ENCODE measurements around the gene FAXDC2.
A peak's percentile ranks its signal among the peaks of the same experiment; 100 is the strongest.
"Not testable (repeated sequence)": the region's sequence is repeated elsewhere in the genome, so short reads cannot be mapped to it uniquely, and the experiment has no call there.

Gene FAXDC2

DNA sequence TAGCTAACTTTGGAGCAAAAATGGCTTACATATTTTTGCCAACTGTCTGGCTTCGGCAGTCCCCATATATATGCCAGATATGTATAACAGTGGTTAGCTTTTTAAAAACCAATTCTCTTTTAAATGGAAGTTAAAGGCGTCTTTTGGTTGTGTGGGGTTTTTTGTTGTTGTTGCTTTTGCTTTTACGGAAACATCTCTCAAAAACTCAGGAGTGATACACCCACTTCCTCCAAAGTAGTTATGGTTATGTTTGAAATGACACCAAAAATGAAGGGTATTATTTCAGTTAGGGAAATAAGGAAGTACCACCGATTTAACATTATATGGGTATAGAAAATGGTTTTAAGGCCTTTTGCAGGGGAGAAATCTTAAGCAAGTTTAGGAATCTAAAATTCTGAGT lies 10.4 kb upstream of the FAXDC2 start:
- DNase-seq (ENCODE audit: low spot score) = no peak

DNA sequence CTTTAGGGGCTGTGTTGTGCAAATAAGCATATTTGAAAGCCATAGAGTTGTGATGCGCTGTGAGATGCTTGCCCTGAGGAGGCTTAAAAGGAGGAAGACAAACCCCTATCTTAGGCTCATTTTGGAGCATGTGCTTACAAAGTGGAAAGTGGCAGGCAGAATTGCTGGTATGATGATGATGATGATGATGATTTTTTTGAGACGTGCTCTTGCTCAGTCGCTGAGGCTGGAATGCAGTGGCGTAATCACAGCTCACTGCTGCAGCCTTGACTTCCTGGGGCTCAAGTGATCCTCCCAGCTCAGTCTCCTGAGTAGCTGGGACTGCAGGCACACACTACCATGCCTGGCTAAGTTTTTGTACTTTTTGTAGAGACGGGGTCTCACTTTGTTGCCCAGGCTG lies 9.7 kb upstream of the FAXDC2 start:
- no peak for DNase-seq (ENCODE audit: low spot score)

DNA sequence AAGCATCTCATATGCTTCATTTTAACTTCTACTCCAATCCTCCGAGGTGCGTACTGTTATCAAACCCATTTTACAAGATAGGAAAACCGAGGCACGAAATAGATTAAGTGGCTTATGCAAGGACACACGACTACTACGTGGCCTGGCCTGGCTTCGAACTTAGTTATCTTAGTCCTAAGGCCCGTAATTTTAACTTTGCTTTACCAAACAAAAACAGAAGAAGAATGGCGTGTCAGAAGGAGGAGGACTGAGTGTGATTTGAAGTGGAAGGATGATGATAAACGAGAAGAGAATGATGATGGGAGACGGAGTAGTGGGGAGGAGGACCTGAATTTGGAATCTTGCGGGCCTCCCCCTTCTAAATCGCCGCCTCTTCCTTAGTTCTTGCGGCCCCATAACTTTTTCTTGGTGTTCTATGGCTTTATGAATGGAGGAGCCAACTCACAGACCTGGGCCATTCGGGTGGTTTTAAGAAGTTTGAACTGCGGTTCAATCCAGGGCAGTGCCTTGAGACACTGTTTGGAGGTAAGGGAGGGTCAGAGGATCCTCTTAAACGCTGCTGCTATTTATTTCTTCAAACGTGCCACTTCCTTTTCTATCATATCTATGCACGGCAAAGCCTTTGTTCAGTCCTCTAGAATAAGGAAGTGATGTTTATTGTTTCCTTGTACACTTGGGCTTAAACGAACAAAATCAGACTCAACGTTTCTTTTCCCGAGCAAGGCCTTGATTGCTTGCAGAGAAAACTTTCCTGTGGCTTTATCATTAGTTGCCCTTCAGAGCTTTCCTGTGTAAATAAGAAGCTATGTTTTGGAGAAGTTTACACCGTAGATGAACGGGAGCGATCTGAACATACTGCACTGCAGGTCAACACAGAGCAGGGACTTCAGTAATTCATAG lies 8.8 kb upstream of the FAXDC2 start:
- peak; percentile 60 for DNase-seq (ENCODE audit: low spot score)

DNA sequence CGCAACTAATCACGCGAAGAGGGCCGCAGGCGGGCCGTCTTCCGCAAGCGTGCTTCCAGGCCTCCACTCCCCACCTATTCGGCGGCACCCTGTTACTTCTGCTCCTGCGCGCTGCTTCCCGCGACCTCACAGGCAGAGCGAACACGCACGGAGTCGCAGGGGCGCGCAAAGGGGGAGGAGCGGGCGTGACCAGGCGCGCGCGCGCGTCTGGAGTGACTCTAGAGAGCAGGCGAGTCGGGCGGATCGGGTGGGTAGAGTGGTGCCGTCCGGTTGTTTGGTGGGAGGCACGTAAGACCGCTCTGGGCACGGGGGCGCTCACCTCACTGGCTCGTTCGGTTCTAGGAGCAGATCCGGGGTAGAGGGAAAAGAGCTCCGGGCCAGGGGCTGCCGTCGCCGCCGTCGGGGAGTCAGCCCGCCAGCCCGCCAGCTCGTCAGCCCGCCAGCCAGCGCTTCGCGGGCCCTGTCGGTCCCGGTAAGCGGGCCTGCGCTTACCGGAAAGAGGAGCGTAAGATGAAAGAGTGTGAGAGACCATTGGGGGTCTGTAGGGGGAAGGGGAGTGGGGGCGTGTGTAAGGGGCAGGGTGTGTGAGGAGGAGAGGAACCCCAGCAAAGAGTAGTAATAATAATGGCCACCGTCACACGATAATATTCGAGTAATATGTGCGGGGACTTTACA lies 8.0 kb upstream of the FAXDC2 start, which contains the start of gene CNOT8:
Gene CNOT8, plus strand, starts transcription at position 331 of the 675 bp plus-strand sequence. CDS start 4,652 bp downstream, outside the sequence.
- DNase-seq (ENCODE audit: low spot score) = peak; percentile 97

DNA sequence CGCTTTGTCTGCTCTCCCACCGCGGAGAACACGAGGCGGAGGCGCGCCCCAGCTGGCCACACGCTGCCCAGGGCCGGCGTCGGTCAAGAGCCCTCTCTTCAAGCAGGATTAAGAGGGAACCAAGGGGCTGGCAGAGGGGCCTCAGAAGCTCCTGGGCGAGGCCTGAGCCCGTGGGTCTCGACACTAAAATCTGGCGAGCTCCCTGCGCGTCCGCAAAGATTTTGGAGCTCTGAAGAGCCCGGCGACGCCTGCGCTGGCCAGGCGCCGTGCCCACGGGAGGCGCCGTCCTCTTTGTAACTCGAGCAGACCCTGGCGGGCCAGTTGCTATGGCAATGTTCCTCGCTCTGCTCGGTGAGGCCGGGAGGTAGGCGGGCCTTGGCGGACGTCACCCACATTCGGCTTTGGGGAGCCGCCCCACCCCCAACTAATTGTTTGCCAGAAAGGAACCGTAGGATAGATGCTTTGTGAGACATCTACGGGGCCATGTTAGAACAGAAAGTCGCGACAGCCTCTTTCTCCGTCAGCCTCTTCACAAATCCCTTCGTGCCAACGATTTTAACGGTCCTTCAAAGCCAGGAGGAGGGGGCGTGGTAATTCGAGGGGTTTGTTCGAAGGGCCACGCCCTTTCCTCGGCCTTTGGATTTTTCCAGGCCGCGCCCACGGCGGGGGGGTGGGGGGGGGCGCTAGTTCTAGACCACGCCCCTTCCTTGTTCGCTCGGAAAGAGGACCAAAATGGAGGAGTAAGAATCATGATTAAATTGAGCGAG lies 7.3 kb upstream of the FAXDC2 start:
- DNase-seq (ENCODE audit: low spot score) = peak; percentile 95

DNA sequence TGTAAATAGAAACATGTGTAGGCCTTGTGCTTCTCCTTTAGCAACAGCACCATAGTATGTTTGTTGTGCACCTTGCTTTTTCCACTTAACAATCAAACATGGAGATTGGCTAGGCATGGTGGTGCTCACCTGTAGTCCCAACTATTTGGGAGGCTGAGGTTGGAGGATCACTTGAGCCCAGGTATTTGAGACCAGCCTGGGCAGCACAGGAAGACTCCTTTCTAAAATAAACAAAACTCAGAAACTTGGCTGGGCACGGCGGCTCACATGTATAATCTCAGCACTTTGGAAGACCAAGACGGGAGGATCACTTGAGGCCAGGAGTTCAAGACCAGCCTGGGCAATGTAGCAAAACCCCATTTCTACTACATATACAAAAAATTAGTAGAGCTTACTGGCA lies 948 bp upstream of the FAXDC2 start:
- no peak for DNase-seq (ENCODE audit: low spot score)

DNA sequence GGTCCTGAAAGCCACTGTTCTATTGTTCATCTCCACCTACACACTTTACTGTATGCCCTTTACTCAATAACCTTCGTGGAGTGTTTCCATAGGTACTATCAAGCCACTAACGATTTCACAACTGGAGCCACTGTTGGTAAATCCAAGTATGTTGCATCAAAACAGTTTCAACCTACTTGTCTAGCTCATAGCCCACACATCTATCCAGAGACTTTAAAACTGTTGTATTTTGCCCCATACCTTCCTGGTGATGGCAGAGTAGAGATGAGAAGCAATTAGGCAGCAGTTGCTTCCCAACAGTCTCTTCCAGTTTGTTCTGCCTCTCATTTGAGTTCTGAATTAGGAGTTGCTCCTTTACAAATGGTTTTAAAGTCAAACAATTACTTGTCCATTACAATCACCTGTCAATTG lies 607 bp downstream of the FAXDC2 start:
- peak; percentile 72 for DNase-seq (ENCODE audit: low spot score)

DNA sequence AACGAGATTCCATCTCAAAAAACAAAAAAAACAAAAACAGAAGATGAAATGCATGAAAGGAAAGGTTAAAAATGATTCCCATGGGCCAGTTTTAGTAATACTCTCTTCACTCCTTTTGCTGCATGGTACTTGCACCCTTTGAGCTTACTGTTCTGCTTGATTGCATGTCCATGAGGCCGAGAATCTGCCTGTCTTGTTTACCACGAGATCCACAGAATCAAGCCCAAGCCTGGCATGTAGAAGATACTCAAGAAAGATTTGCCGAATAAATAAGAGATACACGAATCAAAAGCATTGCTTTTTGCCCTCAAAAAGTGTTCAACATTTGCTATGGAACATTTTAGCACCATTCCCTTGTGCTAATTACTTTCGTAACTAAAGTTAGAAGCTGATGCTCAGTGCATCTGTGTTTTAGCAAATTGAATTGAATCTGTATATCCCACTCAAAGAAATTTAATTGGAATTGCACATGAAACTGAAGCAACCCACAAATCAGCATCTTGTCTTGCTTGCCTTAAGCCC lies 1.1 kb downstream of the FAXDC2 start:
- DNase-seq (ENCODE audit: low spot score) = peak; percentile 54

DNA sequence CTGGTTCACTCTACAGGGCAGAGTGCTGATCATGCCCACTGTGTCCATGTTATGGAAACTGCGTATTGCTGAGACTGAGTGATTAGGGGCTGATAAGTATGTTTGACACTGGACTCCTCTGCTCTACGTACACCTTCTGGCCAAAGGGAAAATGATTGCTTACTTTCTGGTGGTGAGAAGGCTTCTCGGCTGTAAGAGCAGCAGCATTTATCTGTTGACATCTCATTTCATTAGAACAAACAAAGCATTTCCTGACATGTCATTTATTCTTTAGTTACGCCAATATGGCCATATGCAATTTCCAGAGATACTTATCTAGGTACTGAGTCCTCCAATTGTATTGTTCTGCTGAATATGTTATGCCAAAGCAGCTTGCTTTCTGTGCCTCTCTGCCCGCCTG lies 5.6 kb downstream of the FAXDC2 start:
- DNase-seq (ENCODE audit: low spot score) = no peak

DNA sequence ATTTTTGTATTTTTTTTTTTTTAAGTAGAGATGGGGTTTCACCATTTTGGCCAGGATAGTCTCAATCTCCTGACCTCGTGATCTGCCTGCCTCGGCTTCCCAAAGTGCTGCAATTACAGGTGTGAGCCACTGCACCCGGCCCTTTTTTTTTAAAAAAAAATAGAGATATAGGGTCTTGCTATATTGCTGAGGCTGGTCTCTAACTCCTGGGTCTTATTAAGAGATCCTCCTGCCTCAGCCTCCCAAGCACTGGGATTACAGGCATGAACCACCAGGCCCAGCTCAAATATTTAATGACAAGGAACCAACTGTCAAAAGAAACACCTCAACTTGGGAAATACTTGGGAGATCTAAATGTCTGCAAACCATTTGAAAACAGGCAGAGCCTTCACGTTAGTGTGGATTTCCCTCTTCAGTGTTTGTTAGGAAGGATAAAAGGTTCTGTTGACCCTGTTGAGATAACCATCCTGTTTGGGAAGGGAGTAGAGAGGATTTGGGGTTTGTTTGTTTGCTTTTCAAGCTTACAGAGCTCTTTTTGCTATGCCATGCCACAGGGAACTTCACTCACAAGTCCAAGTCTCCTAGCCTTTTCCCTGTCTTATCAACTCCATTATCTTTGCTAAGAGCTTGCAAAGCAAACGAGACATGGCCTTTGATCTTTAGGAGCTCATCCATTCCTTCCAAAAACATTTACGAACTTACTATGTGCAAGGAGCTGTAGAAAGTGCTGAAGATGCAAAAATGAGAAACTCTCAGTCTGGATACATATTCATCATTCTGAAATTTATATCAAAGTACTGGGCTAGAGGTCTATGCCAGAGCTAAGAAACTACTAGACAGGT lies 7.5 kb downstream of the FAXDC2 start:
- no peak for DNase-seq (ENCODE audit: low spot score)

DNA sequence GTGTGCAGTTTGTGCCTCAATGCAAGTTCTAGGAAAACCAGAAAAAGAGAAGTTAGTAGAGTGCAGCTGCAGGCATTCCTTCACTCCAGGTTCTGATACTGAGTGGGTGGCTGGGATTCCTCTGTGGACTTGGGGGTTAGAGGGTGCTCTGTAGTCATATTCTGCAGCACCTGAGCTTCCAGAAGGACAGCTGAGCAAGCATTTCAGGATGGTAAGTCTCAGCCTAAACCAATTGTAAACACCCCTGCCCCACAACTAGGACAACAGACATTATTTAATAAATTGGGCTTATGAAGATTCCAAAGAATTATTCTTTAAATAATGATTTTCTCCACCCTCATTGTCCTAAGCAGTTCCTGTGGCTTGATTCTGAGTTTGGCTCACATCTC lies 9.1 kb downstream of the FAXDC2 start:
- DNase-seq (ENCODE audit: low spot score) = no peak

DNA sequence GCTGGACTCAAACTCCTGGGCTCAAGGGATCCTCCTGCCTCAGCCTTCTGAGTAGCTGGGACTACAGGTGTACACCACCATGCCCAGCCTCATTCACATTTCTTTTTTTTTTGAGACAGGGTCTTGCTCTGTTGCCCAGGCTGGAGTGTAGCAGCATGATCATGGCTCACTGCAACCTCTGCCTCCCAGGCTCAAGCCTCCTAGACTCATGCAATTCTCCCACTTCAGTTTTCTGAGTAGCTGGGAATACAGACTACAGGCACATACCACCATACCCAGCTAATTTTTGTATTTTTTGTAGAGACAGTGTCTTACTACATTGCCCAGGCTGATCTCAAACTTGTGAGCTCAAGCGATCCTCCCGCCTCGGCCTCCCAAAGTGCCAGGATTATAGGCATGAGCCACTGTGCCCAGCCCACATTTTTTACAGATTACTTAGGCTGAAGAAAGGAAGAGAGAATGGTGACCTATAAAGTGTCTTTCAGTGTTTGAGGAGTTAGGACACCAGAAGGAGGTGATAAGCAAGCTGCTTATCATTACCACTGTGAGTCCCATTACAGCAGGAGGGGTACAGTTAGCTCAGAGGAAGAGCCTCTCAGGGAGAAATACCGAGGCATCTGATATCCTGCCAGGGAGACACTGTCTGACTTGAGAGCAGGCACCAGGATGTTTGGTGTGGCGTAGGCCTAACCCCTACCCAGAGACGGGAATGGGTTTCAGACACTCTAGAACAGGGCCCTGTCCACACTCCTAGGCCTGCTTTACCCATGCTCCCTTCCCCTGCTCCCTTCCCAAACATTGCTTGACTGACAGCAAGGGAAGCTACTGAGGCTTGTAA lies 9.7 kb downstream of the FAXDC2 start:
- no peak for DNase-seq (ENCODE audit: low spot score)

DNA sequence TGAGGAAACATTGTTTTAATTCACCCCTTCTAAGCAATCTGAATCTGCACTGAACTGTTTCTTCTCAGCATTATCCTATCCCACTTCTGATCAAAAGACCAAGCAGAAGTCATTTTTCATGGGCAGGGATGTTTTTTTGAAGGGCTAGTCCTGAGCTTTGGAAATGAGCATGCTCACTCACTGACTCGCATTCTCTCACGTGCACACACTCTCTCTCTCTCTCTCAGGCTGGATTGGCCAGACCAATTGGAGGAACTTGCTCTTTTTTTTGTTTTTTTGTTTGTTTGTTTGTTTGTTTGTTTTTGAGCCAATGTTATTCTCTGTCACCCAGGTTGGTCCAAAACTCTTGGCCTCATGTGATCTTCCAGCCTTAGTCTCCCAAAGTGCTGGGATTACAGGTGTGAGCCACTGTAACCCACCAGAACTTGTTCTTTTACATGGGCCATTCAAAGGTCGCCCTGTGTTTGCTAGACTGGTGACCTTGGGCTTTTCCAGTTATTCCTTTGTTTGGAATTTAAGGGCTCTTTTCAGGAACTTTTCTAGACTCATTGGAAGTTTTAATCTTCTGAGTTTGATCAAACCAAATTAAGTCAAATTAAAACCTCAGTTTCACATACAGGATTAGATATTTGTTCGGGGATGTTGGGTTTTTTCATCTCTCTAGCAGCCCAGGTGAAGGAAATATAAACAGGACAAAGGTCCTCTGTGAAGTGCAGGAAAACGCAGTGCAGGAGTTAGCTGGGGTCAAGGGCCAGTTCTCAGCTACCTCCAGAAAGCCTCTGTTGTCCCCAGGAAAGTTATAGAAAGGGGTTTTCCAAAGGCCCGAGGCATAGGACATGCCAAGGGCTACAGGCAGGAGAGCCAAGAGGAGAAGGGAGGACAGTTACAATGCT lies 13.1 kb downstream of the FAXDC2 start:
- no peak for DNase-seq (ENCODE audit: low spot score)

DNA sequence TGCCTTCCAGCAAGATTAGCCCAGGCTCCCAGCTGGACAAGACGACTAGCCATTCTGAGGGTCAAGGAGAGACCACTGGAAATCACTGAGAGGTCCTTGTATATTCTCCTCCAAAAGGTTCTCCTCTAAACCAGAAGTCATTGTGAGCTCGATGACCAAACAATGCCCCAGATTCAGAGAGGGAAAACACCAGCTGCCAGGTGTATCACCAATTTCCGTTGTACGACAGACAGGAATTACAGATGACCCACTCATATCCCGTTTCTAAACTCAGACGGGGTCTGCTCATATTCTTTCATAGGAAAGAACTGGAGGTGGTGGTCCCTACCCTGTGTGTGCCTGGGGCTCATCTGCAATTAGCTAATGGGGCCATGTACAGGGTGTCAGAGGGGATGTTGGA lies 14.2 kb downstream of the FAXDC2 start:
- DNase-seq (ENCODE audit: low spot score) = no peak

DNA sequence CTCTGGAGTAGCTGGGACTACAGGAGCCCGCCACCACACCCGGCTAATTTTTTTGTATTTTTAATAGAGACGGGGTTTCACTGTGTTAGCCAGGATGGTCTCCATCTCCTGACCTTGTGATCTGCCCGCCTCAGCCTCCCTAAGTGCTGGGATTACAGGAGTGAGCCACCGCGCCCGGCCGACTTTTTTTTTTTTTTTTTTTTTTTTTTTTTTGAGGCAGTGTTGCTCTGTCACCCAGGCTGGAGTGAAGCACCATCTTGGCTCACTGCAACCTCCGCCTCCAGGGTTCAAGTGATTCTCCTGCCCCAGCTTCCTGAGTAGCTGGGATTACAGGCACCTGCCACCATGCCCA lies 14.7 kb downstream of the FAXDC2 start:
- DNase-seq (ENCODE audit: low spot score) = not testable (repeated sequence)

DNA sequence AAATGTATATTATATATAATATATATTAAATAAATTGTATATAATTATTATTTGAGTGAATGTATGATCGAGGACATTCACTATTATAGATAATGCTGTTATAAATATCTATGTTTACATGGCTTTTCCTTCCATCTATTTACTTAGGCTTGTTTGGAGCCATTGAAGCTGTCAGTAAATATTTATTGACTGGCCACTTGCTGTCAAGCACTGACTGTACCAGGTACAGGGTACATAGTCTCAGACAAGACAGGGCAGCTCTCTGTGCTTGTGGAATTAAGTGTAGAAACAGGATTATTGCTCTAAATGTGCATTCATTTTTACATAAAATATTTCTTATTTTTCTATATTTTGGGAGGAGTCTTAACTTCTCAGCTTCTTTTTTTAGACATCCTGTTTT lies 16.4 kb downstream of the FAXDC2 start:
- no peak for DNase-seq (ENCODE audit: low spot score)

DNA sequence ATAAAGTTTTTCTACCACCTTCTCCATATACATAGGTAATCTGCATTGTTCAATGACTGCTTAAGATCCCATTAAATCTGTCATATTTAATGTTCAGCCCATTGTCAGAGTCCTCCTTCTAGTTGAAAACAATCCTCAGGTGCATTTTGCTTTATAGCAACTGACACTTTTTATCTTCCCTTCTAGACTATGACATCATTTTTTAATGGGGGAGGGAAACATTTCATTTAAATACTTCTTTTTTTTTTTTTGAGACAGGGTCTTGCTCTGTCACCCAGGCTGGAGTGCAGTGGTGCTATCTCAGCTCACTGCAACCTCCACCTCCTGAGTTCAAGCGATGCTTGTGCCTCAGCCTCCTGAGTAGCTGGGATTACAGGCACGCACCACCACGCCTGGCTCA lies 17.6 kb downstream of the FAXDC2 start:
- not testable (repeated sequence) for DNase-seq (ENCODE audit: low spot score)

DNA sequence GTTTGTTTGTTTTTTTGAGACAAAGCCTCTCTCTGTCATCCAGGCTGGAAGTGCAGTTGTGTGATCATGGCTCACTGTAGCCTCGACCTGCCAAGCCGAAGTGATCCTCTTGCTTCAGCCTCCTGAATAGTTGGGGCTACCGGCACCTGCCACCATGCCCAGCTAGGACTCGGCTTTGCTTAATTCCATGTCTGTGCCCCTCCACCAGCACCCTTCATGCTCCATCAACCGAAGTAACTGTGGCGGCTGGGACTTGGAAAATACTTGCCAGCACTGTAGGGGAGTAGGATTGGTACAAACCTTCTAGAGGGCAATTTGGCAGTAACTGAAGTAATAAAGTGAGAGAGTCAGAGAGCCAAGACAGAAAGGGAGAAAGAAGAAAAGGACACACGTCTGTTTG lies 19.0 kb downstream of the FAXDC2 start:
- DNase-seq (ENCODE audit: low spot score) = no peak

DNA sequence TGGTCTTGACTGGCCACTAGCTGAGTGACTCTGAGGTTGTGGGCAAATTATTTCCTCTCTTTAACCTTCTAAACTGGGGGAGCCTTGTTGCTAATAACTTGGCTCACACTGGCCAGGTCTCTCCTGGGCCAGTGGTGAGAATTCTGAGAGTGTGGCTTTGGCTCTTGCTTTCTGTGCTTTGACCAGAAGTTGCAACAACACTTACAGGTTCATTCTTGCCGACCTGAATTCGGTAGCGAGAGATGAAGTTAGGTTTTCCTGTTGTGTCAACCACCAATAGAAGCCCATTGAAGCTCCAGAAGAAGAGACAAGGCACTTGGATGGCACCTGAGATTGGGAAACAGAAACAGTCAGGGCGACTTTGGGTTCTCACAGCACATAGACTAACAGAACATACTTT lies 19.8 kb downstream of the FAXDC2 start:
- no peak for DNase-seq (ENCODE audit: low spot score)

DNA sequence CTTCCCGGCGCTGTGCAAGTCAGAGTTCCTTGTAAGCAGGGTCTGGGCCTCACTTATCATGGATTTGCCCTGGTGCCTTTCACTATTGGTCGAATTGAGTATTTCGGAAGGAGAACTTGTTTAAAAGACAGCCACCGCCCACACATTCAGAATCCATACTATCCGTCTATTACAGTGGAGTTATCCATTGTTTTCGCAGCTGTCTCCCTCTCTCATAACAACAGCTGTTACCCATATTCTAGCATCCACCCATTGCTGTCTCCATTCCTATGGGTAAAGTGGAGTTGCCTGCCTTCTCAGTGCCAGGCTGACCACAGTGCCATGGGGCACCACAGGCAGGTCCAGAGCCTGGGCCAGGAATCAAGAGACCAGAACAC lies 20.2 kb downstream of the FAXDC2 start:
- DNase-seq (ENCODE audit: low spot score) = no peak
